BE2C (cell line): ENCODE data around the gene DGAT2.

Experiments used
- DNase-seq: peaks from one replicate; pipeline ENCODE4 v3.0.0-alpha.2; 2020
- H3K27me3 ChIP-seq: fragments of 250-450 bp; sonication (Bioruptor Pico); 2 replicates; pipeline ENCODE4 v1.5.1; 2020; ENCODE audit warnings: mild to moderate bottlenecking
- H3K36me3 ChIP-seq: fragments of 250-450 bp; sonication (Bioruptor Pico); 2 replicates; pipeline ENCODE4 v1.5.1; 2020; ENCODE audit warnings: mild to moderate bottlenecking
- H3K4me1 ChIP-seq: fragments of 250-450 bp; sonication (Bioruptor Pico); 2 replicates; pipeline ENCODE4 v1.5.1; 2020
- H3K4me3 ChIP-seq: 2 replicates; pipeline ENCODE4 v1.5.1; 2011; ENCODE audit warnings: low read depth, low read length
- H3K9me3 ChIP-seq: fragments of 250-450 bp; sonication (Bioruptor Pico); 2 replicates; pipeline ENCODE4 v1.5.1; 2020
- CTCF ChIP-seq: IDR thresholded peaks from 2 replicates; pipeline ENCODE4 v1.5.1; 2012; ENCODE audit warnings: mild to moderate bottlenecking, low read depth, low read length

The DGAT2 gene

GRCh38 chr11:75809991-75810390 is 41.4 kb downstream of the DGAT2 start:
- TF ChIP-seq CTCF: no peak
- Histone ChIP-seq H3K4me3 (no peak overlapping the region), H3K36me3 (no peaks in the 10 kb centered on the region)

GRCh38 chr11:75810637-75811390 is 42.2 kb downstream of the DGAT2 start:
- no peak for TF ChIP-seq CTCF
- Histone ChIP-seq H3K4me3 (no peak overlapping the region), H3K9me3 (no peaks in the 10 kb centered on the region), H3K36me3 (no peaks in the 10 kb centered on the region), H3K4me1 (no peaks in the 10 kb centered on the region), H3K27me3 (no peaks in the 10 kb centered on the region)
- DNase-seq: no peak

More at GRCh38 chr11:75809991-75810390, 41.4 kb downstream of the DGAT2 start:
- DNase-seq: no peak
- H3K4me1 ChIP-seq: no peaks in the 10 kb centered on the region
- no peaks in the 10 kb centered on the region for H3K9me3 ChIP-seq
- no peaks in the 10 kb centered on the region for H3K27me3 ChIP-seq

- DNase-seq: no peak
- no peaks in the 10 kb centered on the region for H3K36me3 ChIP-seq
- H3K27me3 ChIP-seq: no peaks in the 10 kb centered on the region
- TF ChIP-seq CTCF: no peak
- no peaks in the 10 kb centered on the region for H3K4me1 ChIP-seq
- no peaks in the 10 kb centered on the region for H3K9me3 ChIP-seq
- H3K4me3 ChIP-seq: no peak overlapping the region
Measured at GRCh38 chr11:75811485-75811884, 42.9 kb downstream of the DGAT2 start.

GRCh38 chr11:75812542-75813040 is 44.0 kb downstream of the DGAT2 start:
- H3K36me3 ChIP-seq: no peaks in the 10 kb centered on the region
- H3K9me3 ChIP-seq: no peaks in the 10 kb centered on the region
- no peak for TF ChIP-seq CTCF
- H3K27me3 ChIP-seq: no peaks in the 10 kb centered on the region
- DNase-seq: no peak
- no peaks in the 10 kb centered on the region for H3K4me1 ChIP-seq
- no peak overlapping the region for H3K4me3 ChIP-seq

GRCh38 chr11:75813124-75813523 is 44.5 kb downstream of the DGAT2 start:
- Histone ChIP-seq H3K27me3 (no peaks in the 10 kb centered on the region), H3K4me3 (no peak overlapping the region), H3K9me3 (no peaks in the 10 kb centered on the region), H3K36me3 (no peaks in the 10 kb centered on the region), H3K4me1 (no peaks in the 10 kb centered on the region)
- DNase-seq: no peak
- TF ChIP-seq CTCF: no peak

GRCh38 chr11:75813622-75814039 is 45.1 kb downstream of the DGAT2 start:
- H3K27me3 ChIP-seq: no peaks in the 10 kb centered on the region
- TF ChIP-seq CTCF: no peak
- no peaks in the 10 kb centered on the region for H3K9me3 ChIP-seq
- no peaks in the 10 kb centered on the region for H3K4me1 ChIP-seq
- no peak overlapping the region for H3K4me3 ChIP-seq
- no peaks in the 10 kb centered on the region for H3K36me3 ChIP-seq
- no peak for DNase-seq
